Aorta (tissue), 5 donors: ENCODE results near the gene SH3TC1. TPM values are rescaled to one million over a fixed set of nuclear protein-coding genes. Genes with fewer than 3 reads are reported as not detected.

Source experiments
- ATAC-seq: fragments of 200-7000 bp; cut with Tn5 transposase; one replicate; pipeline ENCODE4 v1.9.1; 2022; ENCODE audit warnings: moderate library complexity; ENCODE audit not compliant: low FRiP score
- DNase-seq, 2 donors: peaks; one replicate each; pipeline ENCODE4 v3.0.0-alpha.2; 2020
- H3K27ac ChIP-seq, 2 donors: one replicate each; pipeline ENCODE4 v1.5.1; 2013; ENCODE audit warnings: low read length in 2 of 2, mild to moderate bottlenecking in 2 of 2, moderate library complexity in 2 of 2, control low read depth in 1 of 2, inconsistent platforms in 1 of 2, low read depth in 1 of 2
- H3K27me3 ChIP-seq, 2 donors: one replicate each; pipeline ENCODE4 v1.6.1; 2013; ENCODE audit warnings: control low read depth in 1 of 2, low read length in 1 of 2, mild to moderate bottlenecking in 1 of 2, moderate library complexity in 1 of 2; ENCODE audit not compliant: insufficient read depth in 2 of 2, control insufficient read depth in 1 of 2
- H3K36me3 ChIP-seq, 2 donors: one replicate each; pipeline ENCODE4 v1.6.1; 2013; ENCODE audit warnings: control low read depth in 1 of 2, low read length in 1 of 2, mild to moderate bottlenecking in 1 of 2; ENCODE audit not compliant: insufficient read depth in 2 of 2, control insufficient read depth in 1 of 2
- H3K4me1 ChIP-seq, 2 donors: one replicate each; pipeline ENCODE4 v1.6.1; 2013; ENCODE audit warnings: low read length in 2 of 2, control low read depth in 1 of 2, mild to moderate bottlenecking in 1 of 2, moderate library complexity in 1 of 2; ENCODE audit not compliant: insufficient read depth in 2 of 2, control insufficient read depth in 1 of 2
- H3K4me3 ChIP-seq, 2 donors: one replicate each; pipeline ENCODE4 v1.5.1; 2013; ENCODE audit warnings: low read length in 2 of 2, control low read depth in 1 of 2, mild to moderate bottlenecking in 1 of 2
- H3K9me3 ChIP-seq: one replicate; pipeline ENCODE4 v1.6.1; 2013; ENCODE audit warnings: mild to moderate bottlenecking, low read length; ENCODE audit not compliant: control insufficient read depth
- WGBS, 2 donors: extraction: QIAGEN DNeasy Blood & Tissue Kit; methylation state at CpG; one replicate each; pipeline ENCODE4 v1.1.7; 2013; 5-methylcytosine and 5-hydroxymethylcytosine counted together
- intact Hi-C, 2 donors: fragments of 100-400 bp; cut with DNase I; formaldehyde crosslinking; loops; one replicate each; pipeline versions ENCODE4 v1.14.2 to v1.15.0; 2022
- polyA plus RNA-seq, 2 donors: library from polyadenylated mRNA; stranded (reverse); fragments of 200-250 nt; gene quantifications; one replicate each; pipeline ENCODE4 v1.2.3, GENCODE V29; 2013
- total RNA-seq, 2 donors: library from RNA; stranded (reverse); fragmentation: NEBNext Ultra II Directional; extraction: Animal tissue kit (Norgen Biotek cat#: 25700); gene quantifications; one replicate each; pipeline ENCODE4 v1.2.1, GENCODE V29; 2021
- donor health status: healthy with polysubstance abuse.
- donor health status: Bipolar disorder and iron deficiency.
- donor health status: DM: no; HTN: no; CAD: no.
- donor health status: DM: no; HTN: no; CAD: no.
- donor health status: DM: yes; HTN: yes; CAD: no.

The SH3TC1 gene
- total and polyA plus RNA-seq, 4 donors = 3.4 to 58.9 (median 21.7) TPM

GRCh38 chr4:8205749-8206611 lies 6.9 kb downstream of the SH3TC1 start:
- Histone ChIP-seq H3K36me3 (no peaks in the 10 kb centered on the region), H3K4me3 (no peak overlapping the region), H3K4me1 (no peaks in the 10 kb centered on the region), H3K9me3 (no peaks in the 10 kb centered on the region), H3K27ac (no peak overlapping the region), H3K27me3 (no peaks in the 10 kb centered on the region)
- intact Hi-C loops = loop anchor here in 1 of 2 donors (10.0 kb wide), 1 partner anchor 709 kb away; no protein-coding TSS in a partner anchor
- 81% methylated on average over 23 to 26 of the region's 26 CpGs for WGBS, 2 donors
- DNase-seq (no peak), ATAC-seq (no peak)

- no peaks in the 10 kb centered on the region for H3K4me1 ChIP-seq
- no peak overlapping the region for H3K4me3 ChIP-seq
- H3K9me3 ChIP-seq = no peaks in the 10 kb centered on the region
- H3K27ac ChIP-seq = no peak overlapping the region
- DNase-seq = no peak
- no peaks in the 10 kb centered on the region for H3K36me3 ChIP-seq
- intact Hi-C loops = loop anchor here in 1 of 2 donors (10.0 kb wide), 1 partner anchor 707 kb away; no protein-coding TSS in a partner anchor
- no peak for ATAC-seq
- no peaks in the 10 kb centered on the region for H3K27me3 ChIP-seq
- 94 to 95% methylated on average over 6 of the region's 6 CpGs for WGBS, 2 donors
Observed at GRCh38 chr4:8207314-8207713, 8.2 kb downstream of the SH3TC1 start.

GRCh38 chr4:8208565-8208964 lies 9.5 kb downstream of the SH3TC1 start:
- Histone ChIP-seq H3K27ac (no peak overlapping the region), H3K27me3 (no peaks in the 10 kb centered on the region), H3K4me3 (no peak overlapping the region), H3K4me1 (no peaks in the 10 kb centered on the region), H3K9me3 (no peaks in the 10 kb centered on the region), H3K36me3 (no peaks in the 10 kb centered on the region)
- ATAC-seq (no peak), DNase-seq (no peak)
- WGBS, 2 donors = 96 to 97% methylated on average over 12 of the region's 12 CpGs
- intact Hi-C loops = loop anchor here in 1 of 2 donors (10.0 kb wide), 1 partner anchor 706 kb away; no protein-coding TSS in a partner anchor

GRCh38 chr4:8209181-8209874 lies 10.2 kb downstream of the SH3TC1 start:
- H3K36me3 ChIP-seq = no peaks in the 10 kb centered on the region
- H3K27me3 ChIP-seq = no peaks in the 10 kb centered on the region
- DNase-seq (no peak), ATAC-seq (no peak)
- H3K9me3 ChIP-seq = no peaks in the 10 kb centered on the region
- no peaks in the 10 kb centered on the region for H3K4me1 ChIP-seq
- intact Hi-C loops = loop anchor here in 1 of 2 donors (10.0 kb wide), 1 partner anchor 705 kb away; no protein-coding TSS in a partner anchor
- H3K27ac ChIP-seq = no peak overlapping the region
- 94% methylated on average over 21 of the region's 21 CpGs for whole genome bisulfite sequencing, 2 donors
- no peak overlapping the region for H3K4me3 ChIP-seq

GRCh38 chr4:8210010-8210409 lies 10.9 kb downstream of the SH3TC1 start:
- intact Hi-C loops = no loop called here
- no peak for ATAC-seq
- DNase-seq = no peak

GRCh38 chr4:8210616-8211015 lies 11.5 kb downstream of the SH3TC1 start:
- H3K27ac ChIP-seq = no peak overlapping the region
- 79 to 83% methylated on average over 4 to 5 of the region's 5 CpGs for WGBS, 2 donors
- DNase-seq (no peak), ATAC-seq (no peak)
- intact Hi-C loops = no loop called here
- no peaks in the 10 kb centered on the region for H3K36me3 ChIP-seq
- no peaks in the 10 kb centered on the region for H3K27me3 ChIP-seq
- H3K9me3 ChIP-seq = no peaks in the 10 kb centered on the region
- H3K4me3 ChIP-seq = no peak overlapping the region
- no peaks in the 10 kb centered on the region for H3K4me1 ChIP-seq

More at GRCh38 chr4:8210010-8210409, 10.9 kb downstream of the SH3TC1 start:
- Histone ChIP-seq H3K4me1 (no peaks in the 10 kb centered on the region), H3K4me3 (no peak overlapping the region), H3K27me3 (no peaks in the 10 kb centered on the region), H3K36me3 (no peaks in the 10 kb centered on the region), H3K27ac (no peak overlapping the region), H3K9me3 (no peaks in the 10 kb centered on the region)
- WGBS, 2 donors = 86 to 92% methylated on average over 12 of the region's 12 CpGs

GRCh38 chr4:8211251-8211650 lies 12.2 kb downstream of the SH3TC1 start:
- WGBS, 2 donors = 39 to 43% methylated on average over 8 of the region's 8 CpGs
- H3K4me3 ChIP-seq = no peak overlapping the region
- DNase-seq (no peak), ATAC-seq (no peak)
- no peaks in the 10 kb centered on the region for H3K36me3 ChIP-seq
- no peaks in the 10 kb centered on the region for H3K27me3 ChIP-seq
- intact Hi-C loops = no loop called here
- no peaks in the 10 kb centered on the region for H3K4me1 ChIP-seq
- no peaks in the 10 kb centered on the region for H3K9me3 ChIP-seq
- no peak overlapping the region for H3K27ac ChIP-seq

- no peaks in the 10 kb centered on the region for H3K36me3 ChIP-seq
- no peak for DNase-seq
- no peaks in the 10 kb centered on the region for H3K27me3 ChIP-seq
- intact Hi-C loops = no loop called here
- ATAC-seq = no peak
- H3K4me1 ChIP-seq = no peaks in the 10 kb centered on the region
- WGBS, 2 donors = 92 to 93% methylated on average over 22 of the region's 22 CpGs
- no peak overlapping the region for H3K27ac ChIP-seq
- H3K4me3 ChIP-seq = no peak overlapping the region
- H3K9me3 ChIP-seq = no peaks in the 10 kb centered on the region
Observed at GRCh38 chr4:8211737-8212581, 12.9 kb downstream of the SH3TC1 start.
